ENCODE data around the gene ZBTB4.
A peak's percentile ranks its signal among the peaks of the same experiment; 100 is the strongest.

ZBTB4 gene

GRCh38 chr17:7460850-7461660, 18.4 kb downstream of the ZBTB4 start:
- peak in 1 of 2 experiments; percentile 49 for DNase-seq (ENCODE audit: low spot score in 2 of 2)
- H3K4me1 ChIP-seq: no peaks in the 10 kb centered on the region
- peaks cover 16% of the 10 kb centered on the region for H3K36me3 ChIP-seq (replicated peaks)
- H3K27me3 ChIP-seq (ENCODE audit: low read depth): no peaks in the 10 kb centered on the region
- in situ Hi-C loops (cut with MboI; ENCODE audit: low sequenced_read_pairs): no loop called here
- no peaks in the 10 kb centered on the region for H3K9me3 ChIP-seq
- H3K4me3 ChIP-seq: no peak overlapping the region

GRCh38 chr17:7459961-7460545, 19.4 kb downstream of the ZBTB4 start:
- Histone ChIP-seq H3K36me3 (replicated peaks) (peaks cover 14% of the 10 kb centered on the region), H3K9me3 (no peaks in the 10 kb centered on the region), H3K4me3 (no peak overlapping the region), H3K27me3 (ENCODE audit: low read depth) (no peaks in the 10 kb centered on the region), H3K4me1 (no peaks in the 10 kb centered on the region)
- in situ Hi-C loops (cut with MboI; ENCODE audit: low sequenced_read_pairs): no loop called here
- DNase-seq (ENCODE audit: low spot score in 2 of 2): no peak

- no peak overlapping the region for H3K4me3 ChIP-seq
- in situ Hi-C loops (cut with MboI; ENCODE audit: low sequenced_read_pairs): no loop called here
- H3K36me3 ChIP-seq (replicated peaks): no peaks in the 10 kb centered on the region
- H3K4me1 ChIP-seq: no peaks in the 10 kb centered on the region
- H3K9me3 ChIP-seq: no peaks in the 10 kb centered on the region
- no peaks in the 10 kb centered on the region for H3K27me3 ChIP-seq (ENCODE audit: low read depth)
- DNase-seq (ENCODE audit: low spot score in 2 of 2): no peak
Measured at GRCh38 chr17:7448461-7448860, 31.0 kb downstream of the ZBTB4 start.

- Histone ChIP-seq H3K36me3 (replicated peaks) (no peaks in the 10 kb centered on the region), H3K4me1 (no peaks in the 10 kb centered on the region), H3K27me3 (ENCODE audit: low read depth) (no peaks in the 10 kb centered on the region), H3K4me3 (no peak overlapping the region), H3K9me3 (no peaks in the 10 kb centered on the region)
- DNase-seq (ENCODE audit: low spot score in 2 of 2): no peak
- in situ Hi-C loops (cut with MboI; ENCODE audit: low sequenced_read_pairs): no loop called here
Measured at GRCh38 chr17:7445619-7445968, 33.8 kb downstream of the ZBTB4 start.

GRCh38 chr17:7444682-7445618, 34.5 kb downstream of the ZBTB4 start, which contains the start of gene CHRNB1:
TSS of gene CHRNB1 (plus strand) at chr17:7445061. CDS start at chr17:7445128, 67 bp downstream.
- Histone ChIP-seq H3K4me1 (no peaks in the 10 kb centered on the region), H3K4me3 (no peak within 1 kb of the TSS), H3K36me3 (replicated peaks) (no peaks in the 10 kb centered on the region), H3K9me3 (no peaks in the 10 kb centered on the region), H3K27me3 (ENCODE audit: low read depth) (no peaks in the 10 kb centered on the region)
- in situ Hi-C loops (cut with MboI; ENCODE audit: low sequenced_read_pairs): no loop called here
- DNase-seq (ENCODE audit: low spot score in 2 of 2): no peak

- no peaks in the 10 kb centered on the region for H3K27me3 ChIP-seq (ENCODE audit: low read depth)
- H3K4me1 ChIP-seq: no peaks in the 10 kb centered on the region
- no peaks in the 10 kb centered on the region for H3K36me3 ChIP-seq (replicated peaks)
- no peak overlapping the region for H3K4me3 ChIP-seq
- no peak for DNase-seq (ENCODE audit: low spot score in 2 of 2)
- in situ Hi-C loops (cut with MboI; ENCODE audit: low sequenced_read_pairs): no loop called here
- H3K9me3 ChIP-seq: no peaks in the 10 kb centered on the region
Measured at GRCh38 chr17:7443499-7444485, 35.6 kb downstream of the ZBTB4 start.

GRCh38 chr17:7442142-7442541, 37.3 kb downstream of the ZBTB4 start:
- no peaks in the 10 kb centered on the region for H3K9me3 ChIP-seq
- no peak overlapping the region for H3K4me3 ChIP-seq
- H3K4me1 ChIP-seq: peaks cover 7% of the 10 kb centered on the region
- DNase-seq (ENCODE audit: low spot score in 2 of 2): no peak
- in situ Hi-C loops (cut with MboI; ENCODE audit: low sequenced_read_pairs): no loop called here
- no peaks in the 10 kb centered on the region for H3K36me3 ChIP-seq (replicated peaks)
- no peaks in the 10 kb centered on the region; the same call in 1 of the 2 replicates for H3K27me3 ChIP-seq (ENCODE audit: low read depth)

GRCh38 chr17:7441266-7441665, 38.2 kb downstream of the ZBTB4 start:
- Histone ChIP-seq H3K36me3 (replicated peaks) (no peaks in the 10 kb centered on the region), H3K4me1 (peaks cover 11% of the 10 kb centered on the region), H3K27me3 (ENCODE audit: low read depth) (no peaks in the 10 kb centered on the region; the same call in 1 of the 2 replicates), H3K9me3 (no peaks in the 10 kb centered on the region), H3K4me3 (no peak overlapping the region)
- in situ Hi-C loops (cut with MboI; ENCODE audit: low sequenced_read_pairs): no loop called here
- DNase-seq (ENCODE audit: low spot score in 2 of 2): no peak

GRCh38 chr17:7440834-7441195, 38.6 kb downstream of the ZBTB4 start:
- Histone ChIP-seq H3K9me3 (no peaks in the 10 kb centered on the region), H3K4me1 (peaks cover 11% of the 10 kb centered on the region)

GRCh38 chr17:7440113-7440833, 39.2 kb downstream of the ZBTB4 start:
- Histone ChIP-seq H3K4me3 (no peak overlapping the region), H3K27me3 (ENCODE audit: low read depth) (no peaks in the 10 kb centered on the region; the same call in 1 of the 2 replicates), H3K4me1 (peaks cover 11% of the 10 kb centered on the region), H3K36me3 (replicated peaks) (no peaks in the 10 kb centered on the region), H3K9me3 (no peaks in the 10 kb centered on the region)
- peak in 1 of 2 experiments; percentile 31 for DNase-seq (ENCODE audit: low spot score in 2 of 2)
- in situ Hi-C loops (cut with MboI; ENCODE audit: low sequenced_read_pairs): no loop called here

More at GRCh38 chr17:7440834-7441195, 38.6 kb downstream of the ZBTB4 start:
- H3K36me3 ChIP-seq (replicated peaks): no peaks in the 10 kb centered on the region
- no peak overlapping the region for H3K4me3 ChIP-seq
- in situ Hi-C loops (cut with MboI; ENCODE audit: low sequenced_read_pairs): no loop called here
- no peak for DNase-seq (ENCODE audit: low spot score in 2 of 2)
- no peaks in the 10 kb centered on the region; the same call in 1 of the 2 replicates for H3K27me3 ChIP-seq (ENCODE audit: low read depth)

- Histone ChIP-seq H3K36me3 (replicated peaks) (no peaks in the 10 kb centered on the region), H3K27me3 (ENCODE audit: low read depth) (no peaks in the 10 kb centered on the region; the same call in 1 of the 2 replicates), H3K9me3 (no peaks in the 10 kb centered on the region), H3K4me1 (peaks cover 11% of the 10 kb centered on the region), H3K4me3 (peak within 1 kb of the TSS; percentile 29)
- in situ Hi-C loops (cut with MboI; ENCODE audit: low sequenced_read_pairs): no loop called here
- DNase-seq (ENCODE audit: low spot score in 2 of 2): no peak
Measured at GRCh38 chr17:7439462-7440112, 39.8 kb downstream of the ZBTB4 start, which contains the start of gene FGF11. TSS of gene FGF11 (plus strand) at chr17:7439512. CDS start at chr17:7439621, 109 bp downstream.
